NT2/D1 (cell line): ENCODE data around the gene TNS4.

Experiments
- DNase-seq: peaks from one replicate; pipeline ENCODE4 v3.0.0-alpha.2; 2011; ENCODE audit warnings: low read depth, low spot score
- H3K27me3 ChIP-seq: 2 replicates; pipeline ENCODE4 v1.6.0; 2011; ENCODE audit warnings: mild to moderate bottlenecking; ENCODE audit not compliant: insufficient read length, insufficient read depth
- H3K36me3 ChIP-seq: 2 replicates; pipeline ENCODE4 v1.6.1; 2011; ENCODE audit warnings: mild to moderate bottlenecking, low read length, mixed read lengths; ENCODE audit not compliant: insufficient read depth, insufficient read length
- H3K4me1 ChIP-seq: 2 replicates; pipeline ENCODE4 v1.5.1; 2011; ENCODE audit not compliant: insufficient read depth, insufficient read length
- H3K4me3 ChIP-seq: 2 replicates; pipeline ENCODE4 v1.5.1; 2011; ENCODE audit warnings: low read depth; ENCODE audit not compliant: insufficient read length
- H3K9ac ChIP-seq: 2 replicates; pipeline ENCODE4 v1.6.0; 2011; ENCODE audit warnings: low read depth; ENCODE audit not compliant: insufficient read length
- H3K9me3 ChIP-seq: 2 replicates; pipeline ENCODE4 v1.5.1; 2011; ENCODE audit warnings: mild to moderate bottlenecking, low read length; ENCODE audit not compliant: insufficient read depth
- SUZ12 ChIP-seq: IDR thresholded peaks from 2 replicates; pipeline ENCODE4 v1.6.1; 2011; ENCODE audit not compliant: insufficient read length, insufficient read depth; ENCODE audit errors: extremely low read depth
- YY1 ChIP-seq: IDR thresholded peaks from 2 replicates; pipeline ENCODE4 v1.6.1; 2011; ENCODE audit not compliant: insufficient read length, insufficient read depth
- ZNF274 ChIP-seq: IDR thresholded peaks from 2 replicates; pipeline ENCODE4 v1.6.1; 2011; ENCODE audit warnings: mild to moderate bottlenecking, low read depth, low read length

TNS4 gene

DNA sequence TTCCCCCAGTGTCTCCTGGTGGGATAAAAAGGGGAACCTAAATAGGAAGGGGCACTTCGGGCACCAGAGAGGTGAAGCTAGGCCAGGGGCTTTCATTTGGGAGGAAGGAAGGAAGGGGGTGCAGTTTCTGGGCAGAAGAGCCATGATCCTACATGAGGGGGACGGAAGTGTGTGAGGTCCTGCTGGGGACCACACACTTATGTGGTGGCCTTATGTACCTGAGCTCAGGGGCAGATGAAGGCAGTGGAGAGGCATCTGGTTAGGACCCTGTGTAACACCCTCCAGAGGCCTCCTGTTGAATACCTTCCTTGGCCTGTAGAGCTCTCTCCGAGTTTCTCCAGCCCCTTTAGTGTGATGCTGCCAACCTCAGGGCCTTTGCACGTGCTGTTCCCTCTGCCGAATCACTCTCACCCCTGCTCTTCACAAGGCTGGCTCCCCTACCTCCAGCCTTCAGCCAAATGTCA lies 37.0 kb downstream of the TNS4 start:
- H3K4me3 ChIP-seq = no peak overlapping the region
- TF ChIP-seq ZNF274 (no peak), SUZ12 (no peak), YY1 (no peak)
- DNase-seq = no peak
- H3K9ac ChIP-seq = no peak overlapping the region
- no peaks in the 10 kb centered on the region for H3K27me3 ChIP-seq
- H3K9me3 ChIP-seq = no peaks in the 10 kb centered on the region
- no peaks in the 10 kb centered on the region for H3K36me3 ChIP-seq
- peaks cover 16% of the 10 kb centered on the region for H3K4me1 ChIP-seq

DNA sequence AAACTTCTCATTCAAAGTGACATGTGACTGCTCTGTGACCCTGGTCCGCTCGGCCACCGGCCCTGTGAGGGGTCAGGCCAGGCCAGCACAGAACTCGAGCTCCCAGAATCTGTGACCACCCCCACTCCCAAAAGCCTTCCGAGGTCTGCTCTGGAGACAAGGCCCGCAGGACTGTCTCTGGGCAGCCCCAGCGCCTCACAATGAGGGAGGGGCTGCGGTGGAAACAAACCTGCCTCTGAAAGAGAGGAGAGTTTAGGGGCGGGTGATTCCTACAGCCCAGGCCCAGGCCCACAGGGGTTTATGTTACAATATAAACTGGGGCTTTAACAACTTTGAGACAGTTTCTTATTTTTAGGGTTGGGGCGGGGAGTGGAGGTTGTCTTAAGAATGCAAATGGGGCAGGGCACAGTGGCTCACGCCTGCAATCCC lies 38.3 kb downstream of the TNS4 start:
- no peak overlapping the region for H3K4me3 ChIP-seq
- peaks cover 1% of the 10 kb centered on the region for H3K36me3 ChIP-seq
- H3K27me3 ChIP-seq = no peaks in the 10 kb centered on the region
- H3K4me1 ChIP-seq = peaks cover 23% of the 10 kb centered on the region
- H3K9ac ChIP-seq = no peak overlapping the region
- DNase-seq = no peak
- TF ChIP-seq YY1 = no peak
- no peak for TF ChIP-seq ZNF274
- TF ChIP-seq SUZ12 = no peak
- no peaks in the 10 kb centered on the region for H3K9me3 ChIP-seq

DNA sequence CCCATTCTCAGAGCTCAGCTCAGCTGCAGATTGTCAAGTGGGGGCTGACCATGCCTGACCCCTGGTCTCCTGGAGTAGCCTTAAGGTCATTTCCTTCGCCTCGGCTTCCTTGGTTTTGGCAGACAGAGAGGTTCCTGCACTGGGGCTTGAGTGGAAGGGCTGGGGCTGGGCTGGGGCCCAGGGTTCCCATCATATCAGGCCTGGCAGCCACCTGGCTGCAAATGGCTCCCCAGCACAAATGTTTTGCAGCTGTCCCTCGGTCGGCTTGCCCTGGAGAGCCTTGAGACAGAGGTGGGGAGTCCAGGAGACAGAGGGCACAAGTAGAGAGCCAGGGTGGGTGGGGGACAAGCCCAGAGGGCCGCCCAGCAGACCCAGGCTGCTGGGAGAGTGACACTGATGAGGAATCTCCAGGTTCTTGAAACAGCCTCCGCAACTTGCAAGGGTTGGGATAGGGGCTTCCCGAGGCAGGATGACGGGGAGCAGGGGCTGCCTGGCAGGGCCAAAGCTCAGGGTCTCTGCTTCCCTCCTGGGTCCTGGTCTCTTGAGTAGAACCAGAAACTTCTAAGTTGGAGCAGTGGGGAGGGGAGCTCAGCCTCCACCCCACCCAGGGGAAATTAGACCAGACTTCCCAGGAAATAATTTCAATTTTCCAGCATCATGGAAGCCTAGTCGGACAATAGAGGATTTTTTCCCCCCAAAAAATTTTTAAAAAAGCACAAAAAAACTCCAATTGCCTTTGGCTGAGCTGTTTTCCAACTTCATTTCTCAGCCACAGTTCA lies 38.9 kb downstream of the TNS4 start:
- no peak overlapping the region for H3K4me3 ChIP-seq
- H3K9ac ChIP-seq = peak overlapping the region; percentile 46
- no peaks in the 10 kb centered on the region for H3K27me3 ChIP-seq
- DNase-seq = no peak
- H3K4me1 ChIP-seq = peaks cover 29% of the 10 kb centered on the region
- TF ChIP-seq ZNF274 (no peak), YY1 (no peak), SUZ12 (no peak)
- H3K36me3 ChIP-seq = peaks cover 6% of the 10 kb centered on the region
- H3K9me3 ChIP-seq = no peaks in the 10 kb centered on the region

DNA sequence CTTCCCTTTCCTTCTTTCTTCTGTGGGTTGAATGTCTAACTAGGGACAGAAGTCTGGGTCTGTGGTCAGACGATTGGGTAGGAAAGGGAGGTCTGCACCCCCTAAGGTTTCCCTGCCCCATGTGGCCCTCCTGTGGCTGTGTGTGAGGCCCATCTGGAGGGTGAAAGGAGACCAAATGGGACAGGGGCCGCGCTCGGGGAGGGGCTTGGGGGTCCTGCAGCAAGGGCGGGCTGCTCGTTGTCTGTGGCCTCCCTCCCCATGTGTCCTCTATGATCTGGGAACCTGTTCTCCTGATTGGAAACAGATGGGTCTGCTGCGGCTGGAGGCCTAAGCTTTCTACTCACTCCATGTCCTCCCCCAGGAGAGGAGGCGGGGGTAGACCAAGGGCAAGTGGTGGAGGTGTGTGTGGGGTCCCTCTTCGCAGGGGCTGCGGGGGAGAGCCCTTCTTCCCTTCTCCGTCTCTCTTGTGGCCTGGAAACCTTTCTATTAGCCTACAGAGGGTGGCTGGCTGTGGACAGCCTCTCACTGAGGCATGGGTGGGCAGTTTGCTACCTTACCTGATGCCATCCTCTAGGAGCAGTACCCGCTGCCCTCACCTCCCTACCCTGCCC lies 39.6 kb downstream of the TNS4 start:
- no peak for DNase-seq
- Histone ChIP-seq H3K36me3 (peaks cover 12% of the 10 kb centered on the region), H3K9ac (no peak overlapping the region), H3K4me3 (no peak overlapping the region), H3K9me3 (no peaks in the 10 kb centered on the region), H3K27me3 (no peaks in the 10 kb centered on the region), H3K4me1 (peaks cover 31% of the 10 kb centered on the region)
- no peak for TF ChIP-seq SUZ12
- TF ChIP-seq ZNF274 = no peak
- TF ChIP-seq YY1 = no peak

DNA sequence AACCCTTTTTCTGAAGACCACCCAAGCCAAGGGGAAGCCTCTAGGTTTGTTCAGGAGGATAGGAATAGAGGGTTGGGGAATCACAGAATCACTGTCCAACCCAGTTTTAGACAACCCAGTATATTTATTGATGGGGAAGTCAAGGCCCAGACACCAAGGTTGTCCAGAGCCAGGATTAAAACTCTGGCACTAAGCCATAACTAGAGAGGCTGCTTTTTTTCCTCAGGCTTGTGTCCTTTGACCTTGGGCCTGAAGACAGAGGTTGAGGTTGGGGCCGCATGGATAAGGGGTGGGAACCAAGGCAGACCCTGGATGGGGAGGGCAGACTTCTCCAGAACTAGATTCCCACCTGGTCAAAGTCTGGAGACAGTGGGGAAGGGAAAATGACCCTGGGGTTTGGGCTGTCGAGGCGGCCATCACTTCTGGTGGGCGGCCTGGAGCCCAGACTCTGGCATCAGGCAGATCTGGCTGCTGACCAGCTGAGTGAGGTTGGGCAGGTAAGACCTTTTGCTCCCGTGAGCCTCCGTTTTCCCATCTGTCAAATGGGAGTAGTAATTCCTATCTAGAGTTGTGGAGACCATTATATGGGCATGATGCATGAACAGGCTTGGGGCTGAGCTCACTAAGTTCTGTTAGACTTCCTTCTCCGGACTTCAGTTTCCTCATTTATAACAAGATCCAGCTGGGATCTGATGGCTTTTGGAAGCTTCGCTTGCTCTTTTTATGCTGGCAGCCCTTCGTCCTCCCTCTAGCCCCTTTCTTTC lies 40.3 kb downstream of the TNS4 start:
- H3K9ac ChIP-seq = no peak overlapping the region
- H3K4me1 ChIP-seq = peaks cover 28% of the 10 kb centered on the region
- no peak overlapping the region for H3K4me3 ChIP-seq
- no peaks in the 10 kb centered on the region for H3K27me3 ChIP-seq
- DNase-seq = no peak
- TF ChIP-seq YY1 = no peak
- TF ChIP-seq SUZ12 = no peak
- TF ChIP-seq ZNF274 = no peak
- peaks cover 19% of the 10 kb centered on the region for H3K36me3 ChIP-seq
- no peaks in the 10 kb centered on the region for H3K9me3 ChIP-seq

DNA sequence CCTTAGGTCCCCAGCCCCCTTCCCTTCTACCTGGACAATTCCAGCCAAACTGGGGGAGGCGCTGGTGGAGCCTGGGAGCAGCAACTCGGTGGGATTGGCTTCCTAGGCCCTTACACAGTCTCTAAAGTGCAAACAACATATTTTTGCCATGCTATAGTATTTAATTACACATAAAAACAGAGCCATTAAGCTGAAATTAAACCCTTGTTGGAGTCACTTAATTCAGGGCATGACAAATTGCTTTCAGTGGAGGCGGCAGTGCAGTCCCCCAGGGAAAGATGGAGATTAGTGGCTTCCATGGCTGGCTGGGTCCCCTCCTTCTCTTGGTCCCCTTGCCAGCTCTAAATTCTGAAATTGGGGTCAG lies 40.8 kb downstream of the TNS4 start:
- Histone ChIP-seq H3K9me3 (no peaks in the 10 kb centered on the region), H3K27me3 (no peaks in the 10 kb centered on the region), H3K4me3 (no peak overlapping the region), H3K4me1 (peaks cover 28% of the 10 kb centered on the region), H3K9ac (no peak overlapping the region), H3K36me3 (peaks cover 25% of the 10 kb centered on the region)
- no peak for DNase-seq
- no peak for TF ChIP-seq YY1
- TF ChIP-seq ZNF274 = no peak
- no peak for TF ChIP-seq SUZ12

DNA sequence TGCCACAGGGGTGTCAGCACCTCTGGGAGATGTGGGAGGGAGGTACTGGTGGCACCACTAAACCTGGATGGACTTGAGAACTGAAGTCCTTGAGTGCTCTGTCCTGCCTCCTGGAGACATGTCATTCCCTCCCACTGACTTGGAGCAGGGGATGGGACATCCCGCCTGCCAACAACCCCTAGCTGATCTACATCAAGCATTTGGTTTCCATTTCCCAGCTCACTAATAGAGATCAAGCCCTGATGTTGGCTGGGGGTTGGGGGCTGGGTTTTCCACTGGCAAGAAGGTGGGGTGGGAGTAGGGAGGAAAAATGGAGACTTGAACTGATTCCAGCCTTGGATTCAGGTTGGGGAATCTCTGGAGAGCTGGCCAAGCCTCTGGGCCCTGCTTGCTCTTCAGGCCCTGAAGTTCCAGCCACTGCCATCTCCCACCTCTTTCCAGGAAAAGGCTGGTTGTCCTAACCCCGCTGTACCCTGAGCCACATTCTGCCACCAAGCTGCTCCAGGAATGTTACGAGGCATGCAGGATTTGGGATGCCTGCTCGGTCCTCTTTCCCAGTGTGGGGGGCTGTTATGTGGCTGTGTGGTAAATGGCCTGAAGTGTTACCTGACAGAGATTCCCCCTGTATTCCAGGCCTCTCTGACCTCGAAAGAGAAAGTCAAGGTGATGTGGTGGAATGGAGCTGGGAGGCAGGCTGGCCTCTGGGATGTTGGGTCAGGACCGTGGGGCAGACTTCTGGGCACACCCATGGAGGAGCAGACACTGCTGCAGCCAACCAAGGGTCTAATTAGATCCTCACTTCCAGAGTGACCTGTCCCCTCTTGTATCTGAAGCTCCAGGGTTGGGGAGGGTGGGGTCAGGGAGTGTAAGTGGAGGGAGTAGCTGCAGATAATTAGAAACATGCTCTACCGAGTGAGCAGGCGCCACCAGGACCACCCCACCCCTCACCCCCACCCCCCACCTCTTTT lies 41.5 kb downstream of the TNS4 start:
- Histone ChIP-seq H3K9ac (no peak overlapping the region), H3K36me3 (peaks cover 28% of the 10 kb centered on the region), H3K4me1 (peaks cover 28% of the 10 kb centered on the region), H3K27me3 (no peaks in the 10 kb centered on the region), H3K4me3 (no peak overlapping the region), H3K9me3 (no peaks in the 10 kb centered on the region)
- TF ChIP-seq ZNF274 = no peak
- no peak for TF ChIP-seq YY1
- TF ChIP-seq SUZ12 = no peak
- no peak for DNase-seq
